Measurements from ENCODE around the gene PARP12. TPM values are rescaled to one million over a fixed set of nuclear protein-coding genes. Genes with fewer than 3 reads are reported as not detected.

PARP12 gene
- total and polyA plus RNA-seq, 2 of the 13 experiments (the other 11 are each of a cell fraction or from before 2014, with no cell fraction given), result 15.5 to 35.2 TPM

DNA sequence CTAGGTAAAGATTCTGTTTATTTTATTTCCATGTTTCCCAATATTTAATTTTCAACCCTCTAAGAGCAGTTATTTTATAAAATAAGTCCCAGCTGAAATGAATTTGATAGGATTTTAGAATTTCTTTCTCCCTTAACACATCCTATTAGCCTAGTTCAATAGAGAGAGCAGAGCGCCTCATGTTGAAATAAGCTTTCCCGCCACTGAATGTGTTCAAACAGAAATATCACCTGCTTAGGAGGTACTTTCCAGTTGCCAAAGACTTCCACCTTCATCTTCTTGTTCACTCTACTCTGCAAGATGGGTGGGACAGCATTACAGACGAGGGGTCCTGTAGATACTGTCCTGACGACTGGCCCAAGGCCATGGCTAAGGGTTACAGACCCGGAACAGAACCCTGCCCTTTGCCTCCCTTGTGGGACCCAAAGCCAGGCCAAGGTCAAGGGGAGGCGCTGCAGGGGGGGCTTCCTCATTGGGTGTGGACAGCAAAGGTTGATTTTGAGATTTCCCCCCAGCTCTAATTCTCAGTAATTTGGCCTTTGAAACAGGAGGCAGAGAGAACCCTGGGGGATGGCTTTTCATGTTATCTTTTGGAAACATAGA lies 62.0 kb downstream of the PARP12 start:
- FAIRE-seq, result no peak
- intact Hi-C loops (cut with micrococcal nuclease; ENCODE audit: unreplicated experiment), result loop anchor here (5.0 kb wide), 1 partner anchor 173 kb away; the partner anchor contains the start of gene TBXAS1
- POLR2A ChIA-PET, result interaction anchor here (0.6 kb wide), 1 partner anchor 339 kb away, joined by 4 read pairs; no protein-coding TSS in a partner anchor

More for the DNA sequence above, 62.0 kb downstream of the PARP12 start:
- H3K27ac ChIP-seq (ENCODE audit: extremely low read length, insufficient read depth, low read length), result no peak overlapping the region
- CTCF ChIA-PET (ENCODE audit: low intra/inter-chr PET ratio, low total read pairs), result interaction anchor here (1.9 to 4.6 kb wide), 3 partner anchors 225 to 398 kb away, joined by 12 to 44 read pairs (median 19); no protein-coding TSS in a partner anchor
- H4K20me1 ChIP-seq (ENCODE audit: insufficient read depth, low read length), result no peaks in the 10 kb centered on the region
- no TSS peak for BruUV-seq (replicated peaks)
- H3K9me3 ChIP-seq (ENCODE audit: low read length), result no peaks in the 10 kb centered on the region
- in situ Hi-C loops (cut with HindIII; ENCODE audit: extremely low pct_ligation_motif_present, low pct_unique_long_range_greater_than_20kb), result loop anchor here (5.0 to 10.0 kb wide), 4 partner anchors 223 to 506 kb away; partner anchors contain the start of gene HIPK2
- 20% methylated on average over 6 of the region's 6 CpGs for WGBS (ENCODE audit: low lambda C conversion rate)
- peaks cover 0 to 4% of the 10 kb centered on the region in 2 experiments; a peak in 1 of 5 replicates for H3K27me3 ChIP-seq (ENCODE audit: control insufficient read depth in 1 of 2, insufficient read depth in 2 of 2, low read length in 2 of 2)
- TF ChIP-seq GABPA (IDR thresholded peaks at IDR 0.05; ENCODE audit: low read depth, low read length) (no peak), GABPA (CRISPR knock-in tag; IDR thresholded peaks at IDR 0.05; ENCODE audit: low read depth) (no peak), NCOR1 (IDR thresholded peaks at IDR 0.05; ENCODE audit: borderline replicate concordance, low read length) (no peak), HOXA9 (CRISPR knock-in tag; IDR thresholded peaks at IDR 0.05; ENCODE audit: borderline replicate concordance) (no peak), SNRNP70 (IDR thresholded peaks at IDR 0.05; ENCODE audit: low read depth, low read length) (no peak), ZNF776 (CRISPR knock-in tag; IDR thresholded peaks at IDR 0.05) (no peak), RARA (CRISPR knock-in tag; IDR thresholded peaks at IDR 0.05) (peak; percentile 63)
- TF ChIP-seq, protein P1, sequence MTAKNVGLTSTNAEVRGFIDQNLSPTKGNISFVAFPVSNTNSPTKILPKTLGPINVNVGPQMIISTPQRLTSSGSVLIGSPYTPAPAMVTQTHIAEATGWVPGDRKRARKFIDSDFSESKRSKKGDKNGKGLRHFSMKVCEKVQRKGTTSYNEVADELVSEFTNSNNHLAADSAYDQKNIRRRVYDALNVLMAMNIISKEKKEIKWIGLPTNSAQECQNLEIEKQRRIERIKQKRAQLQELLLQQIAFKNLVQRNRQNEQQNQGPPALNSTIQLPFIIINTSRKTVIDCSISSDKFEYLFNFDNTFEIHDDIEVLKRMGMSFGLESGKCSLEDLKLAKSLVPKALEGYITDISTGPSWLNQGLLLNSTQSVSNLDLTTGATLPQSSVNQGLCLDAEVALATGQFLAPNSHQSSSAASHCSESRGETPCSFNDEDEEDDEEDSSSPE (CRISPR knock-in tag; IDR thresholded peaks at IDR 0.05), result 0 out of 2 replicates have a peak, but pooled peaks have one; percentile 15
- TF ChIP-seq, protein P2, sequence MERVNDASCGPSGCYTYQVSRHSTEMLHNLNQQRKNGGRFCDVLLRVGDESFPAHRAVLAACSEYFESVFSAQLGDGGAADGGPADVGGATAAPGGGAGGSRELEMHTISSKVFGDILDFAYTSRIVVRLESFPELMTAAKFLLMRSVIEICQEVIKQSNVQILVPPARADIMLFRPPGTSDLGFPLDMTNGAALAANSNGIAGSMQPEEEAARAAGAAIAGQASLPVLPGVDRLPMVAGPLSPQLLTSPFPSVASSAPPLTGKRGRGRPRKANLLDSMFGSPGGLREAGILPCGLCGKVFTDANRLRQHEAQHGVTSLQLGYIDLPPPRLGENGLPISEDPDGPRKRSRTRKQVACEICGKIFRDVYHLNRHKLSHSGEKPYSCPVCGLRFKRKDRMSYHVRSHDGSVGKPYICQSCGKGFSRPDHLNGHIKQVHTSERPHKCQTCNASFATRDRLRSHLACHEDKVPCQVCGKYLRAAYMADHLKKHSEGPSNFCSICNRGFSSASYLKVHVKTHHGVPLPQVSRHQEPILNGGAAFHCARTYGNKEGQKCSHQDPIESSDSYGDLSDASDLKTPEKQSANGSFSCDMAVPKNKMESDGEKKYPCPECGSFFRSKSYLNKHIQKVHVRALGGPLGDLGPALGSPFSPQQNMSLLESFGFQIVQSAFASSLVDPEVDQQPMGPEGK (CRISPR knock-in tag; IDR thresholded peaks at IDR 0.05), result 0 out of 2 replicates have a peak, but pooled peaks have one; percentile 32
- no peaks in the 10 kb centered on the region for H3K79me2 ChIP-seq (ENCODE audit: insufficient read depth, low read length)
- peaks cover 41% of the 10 kb centered on the region for H3K4me1 ChIP-seq (ENCODE audit: insufficient read depth, low read length)
- no peak overlapping the region for H2AFZ ChIP-seq (ENCODE audit: low read length)
- H3K9ac ChIP-seq (ENCODE audit: insufficient read depth, low read depth, low read length), result no peak overlapping the region
- no peaks in the 10 kb centered on the region for H3K36me3 ChIP-seq (replicated peaks in 1 of 2; ENCODE audit: control insufficient read depth in 1 of 2, insufficient read depth in 2 of 2, low read length in 2 of 2)
- H3K4me3 ChIP-seq (replicated peaks in 1 of 3; ENCODE audit: insufficient read depth in 1 of 3, low read depth in 2 of 3, low read length in 3 of 3), result no peak overlapping the region
- H3K4me2 ChIP-seq (ENCODE audit: low read depth, low read length), result no peak overlapping the region
- no peak for DNase-seq (ENCODE audit: low spot score)
- ATAC-seq, result no peak
